Esophagus muscularis mucosa (tissue), 4 donors: ENCODE data around the gene GPR160.

Experiments
- EP300 ChIP-seq: sonication (generic); formaldehyde crosslinking; IDR thresholded peaks from one replicate; pipeline ENCODE4 v1.6.1; 2017; ENCODE audit warnings: antibody characterized with exemption
- POLR2A ChIP-seq: fragments of 450-650 bp; IDR thresholded peaks from one replicate; pipeline ENCODE4 v1.6.1; 2017; ENCODE audit warnings: antibody characterized with exemption, moderate library complexity, mild to moderate bottlenecking, low read depth
- POLR2AphosphoS5 ChIP-seq, 2 donors: sonication (generic); formaldehyde crosslinking; IDR thresholded peaks; one replicate each; pipeline ENCODE4 v1.6.1; 2017; ENCODE audit warnings: antibody characterized with exemption in 2 of 2
- TF ChIP-seq, protein P1 (sequence below), 3 experiments: fragments of 200-600 bp in 2 of 3; fragments of 450-650 bp in 1 of 3; sonication (generic) in 2 of 3; IDR thresholded peaks; one replicate each; pipeline ENCODE4 v1.5.1; 2017 to 2019; ENCODE audit warnings: antibody characterized with exemption in 3 of 3, mild to moderate bottlenecking in 2 of 3, moderate library complexity in 1 of 3

- TF ChIP-seq EP300 (no peak), POLR2AphosphoS5 (IDR thresholded peaks at IDR 0.05) (no peak), POLR2A (no peak)
- TF ChIP-seq, protein P1, sequence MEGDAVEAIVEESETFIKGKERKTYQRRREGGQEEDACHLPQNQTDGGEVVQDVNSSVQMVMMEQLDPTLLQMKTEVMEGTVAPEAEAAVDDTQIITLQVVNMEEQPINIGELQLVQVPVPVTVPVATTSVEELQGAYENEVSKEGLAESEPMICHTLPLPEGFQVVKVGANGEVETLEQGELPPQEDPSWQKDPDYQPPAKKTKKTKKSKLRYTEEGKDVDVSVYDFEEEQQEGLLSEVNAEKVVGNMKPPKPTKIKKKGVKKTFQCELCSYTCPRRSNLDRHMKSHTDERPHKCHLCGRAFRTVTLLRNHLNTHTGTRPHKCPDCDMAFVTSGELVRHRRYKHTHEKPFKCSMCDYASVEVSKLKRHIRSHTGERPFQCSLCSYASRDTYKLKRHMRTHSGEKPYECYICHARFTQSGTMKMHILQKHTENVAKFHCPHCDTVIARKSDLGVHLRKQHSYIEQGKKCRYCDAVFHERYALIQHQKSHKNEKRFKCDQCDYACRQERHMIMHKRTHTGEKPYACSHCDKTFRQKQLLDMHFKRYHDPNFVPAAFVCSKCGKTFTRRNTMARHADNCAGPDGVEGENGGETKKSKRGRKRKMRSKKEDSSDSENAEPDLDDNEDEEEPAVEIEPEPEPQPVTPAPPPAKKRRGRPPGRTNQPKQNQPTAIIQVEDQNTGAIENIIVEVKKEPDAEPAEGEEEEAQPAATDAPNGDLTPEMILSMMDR (IDR thresholded peaks at IDR 0.05), result no peak
Measured at GRCh38 chr3:170109579-170110293, 71.9 kb downstream of the GPR160 start.
